Calu3 (cell line): Measurements from ENCODE around the gene RAPGEF1. TPM values are rescaled to one million over a fixed set of nuclear protein-coding genes. Genes with fewer than 3 reads are reported as not detected.

Experiments used
- BruUV-seq: library from RNA; stranded (reverse); fragments of 400-500 nt; replicated peaks from 2 replicates; lab custom pipeline; 2021; lab: Mats Ljungman, UMichigan
- CTCF ChIA-PET: fragments of 300-600 bp; sonication (Branson Sonifier 250); formaldehyde crosslinking; loops from one replicate; lab custom pipeline; 2022; ENCODE audit warnings: antibody characterized with exemption; lab: Charles Lee
- DNase-seq: peaks from one replicate; pipeline ENCODE4 v3.0.0; 2022
- H3K27ac Mint-ChIP-seq: one replicate; pipeline ENCODE4 v1.8.0; 2022; ENCODE audit warnings: mixed read lengths; ENCODE audit not compliant: unreplicated experiment
- H3K27me3 Mint-ChIP-seq: one replicate; pipeline ENCODE4 v1.8.0; 2022; ENCODE audit warnings: mixed read lengths; ENCODE audit not compliant: unreplicated experiment
- H3K36me3 Mint-ChIP-seq: one replicate; pipeline ENCODE4 v1.8.0; 2022; ENCODE audit warnings: mild to moderate bottlenecking, moderate library complexity, mixed read lengths; ENCODE audit not compliant: insufficient read depth, unreplicated experiment
- H3K4me1 Mint-ChIP-seq: one replicate; pipeline ENCODE4 v1.8.0; 2022; ENCODE audit warnings: mild to moderate bottlenecking, low read depth, mixed read lengths; ENCODE audit not compliant: unreplicated experiment
- H3K4me3 Mint-ChIP-seq: one replicate; pipeline ENCODE4 v1.8.0; 2022; ENCODE audit warnings: mild to moderate bottlenecking, low read depth, moderate library complexity, mixed read lengths; ENCODE audit not compliant: unreplicated experiment
- H3K9me3 Mint-ChIP-seq: one replicate; pipeline ENCODE4 v1.8.0; 2022; ENCODE audit warnings: low read depth, mixed read lengths; ENCODE audit not compliant: unreplicated experiment
- intact Hi-C: fragments of 100-400 bp; cut with micrococcal nuclease; formaldehyde crosslinking; loops from one replicate; pipeline ENCODE4 v1.10.0; 2022; ENCODE audit not compliant: unreplicated experiment
- total RNA-seq: library from RNA; stranded (reverse); gene quantifications from 2 replicates; pipeline ENCODE4 v1.2.3, GENCODE V29; 2022
- TF ChIP-seq, protein P1 (sequence below): fragments of 200-600 bp; IDR thresholded peaks from one replicate; pipeline ENCODE4 v1.8.0; 2022; ENCODE audit warnings: antibody characterized with exemption; ENCODE audit not compliant: unreplicated experiment

The RAPGEF1 gene
- total RNA-seq, 1 experiment from 2014 or later: 32.5 TPM

- H3K4me3 Mint-ChIP-seq: no peak overlapping the region
- DNase-seq: no peak
- H3K36me3 Mint-ChIP-seq: peaks cover 11% of the 10 kb centered on the region
- H3K9me3 Mint-ChIP-seq: no peaks in the 10 kb centered on the region
- no peak overlapping the region for H3K27ac Mint-ChIP-seq
- no TSS peak for BruUV-seq
- intact Hi-C loops: no loop called here
- H3K27me3 Mint-ChIP-seq: no peaks in the 10 kb centered on the region
- CTCF ChIA-PET: no interaction called here
- H3K4me1 Mint-ChIP-seq: peaks cover 7% of the 10 kb centered on the region
- TF ChIP-seq, protein P1, sequence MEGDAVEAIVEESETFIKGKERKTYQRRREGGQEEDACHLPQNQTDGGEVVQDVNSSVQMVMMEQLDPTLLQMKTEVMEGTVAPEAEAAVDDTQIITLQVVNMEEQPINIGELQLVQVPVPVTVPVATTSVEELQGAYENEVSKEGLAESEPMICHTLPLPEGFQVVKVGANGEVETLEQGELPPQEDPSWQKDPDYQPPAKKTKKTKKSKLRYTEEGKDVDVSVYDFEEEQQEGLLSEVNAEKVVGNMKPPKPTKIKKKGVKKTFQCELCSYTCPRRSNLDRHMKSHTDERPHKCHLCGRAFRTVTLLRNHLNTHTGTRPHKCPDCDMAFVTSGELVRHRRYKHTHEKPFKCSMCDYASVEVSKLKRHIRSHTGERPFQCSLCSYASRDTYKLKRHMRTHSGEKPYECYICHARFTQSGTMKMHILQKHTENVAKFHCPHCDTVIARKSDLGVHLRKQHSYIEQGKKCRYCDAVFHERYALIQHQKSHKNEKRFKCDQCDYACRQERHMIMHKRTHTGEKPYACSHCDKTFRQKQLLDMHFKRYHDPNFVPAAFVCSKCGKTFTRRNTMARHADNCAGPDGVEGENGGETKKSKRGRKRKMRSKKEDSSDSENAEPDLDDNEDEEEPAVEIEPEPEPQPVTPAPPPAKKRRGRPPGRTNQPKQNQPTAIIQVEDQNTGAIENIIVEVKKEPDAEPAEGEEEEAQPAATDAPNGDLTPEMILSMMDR: no peak
Observed at GRCh38 chr9:131631306-131631705, 108.6 kb downstream of the RAPGEF1 start.

GRCh38 chr9:131630205-131630831 lies 109.6 kb downstream of the RAPGEF1 start:
- H3K9me3 Mint-ChIP-seq: no peaks in the 10 kb centered on the region
- TF ChIP-seq, protein P1: no peak
- CTCF ChIA-PET: no interaction called here
- H3K4me1 Mint-ChIP-seq: no peaks in the 10 kb centered on the region
- no peak overlapping the region for H3K4me3 Mint-ChIP-seq
- no peak overlapping the region for H3K27ac Mint-ChIP-seq
- H3K36me3 Mint-ChIP-seq: peaks cover 11% of the 10 kb centered on the region
- no peaks in the 10 kb centered on the region for H3K27me3 Mint-ChIP-seq
- no TSS peak for BruUV-seq
- no peak for DNase-seq
- intact Hi-C loops: no loop called here

- Mint-ChIP-seq H3K27me3 (no peaks in the 10 kb centered on the region), H3K9me3 (no peaks in the 10 kb centered on the region), H3K27ac (no peak overlapping the region), H3K36me3 (peaks cover 11% of the 10 kb centered on the region), H3K4me1 (no peaks in the 10 kb centered on the region), H3K4me3 (no peak overlapping the region)
- TF ChIP-seq, protein P1: no peak
- BruUV-seq: no TSS peak
- intact Hi-C loops: no loop called here
- no peak for DNase-seq
- CTCF ChIA-PET: no interaction called here
Observed at GRCh38 chr9:131629825-131630204, 110.1 kb downstream of the RAPGEF1 start.

GRCh38 chr9:131629226-131629500 lies 110.7 kb downstream of the RAPGEF1 start:
- Mint-ChIP-seq H3K9me3 (no peaks in the 10 kb centered on the region), H3K27me3 (no peaks in the 10 kb centered on the region), H3K27ac (no peak overlapping the region), H3K4me1 (no peaks in the 10 kb centered on the region), H3K4me3 (no peak overlapping the region), H3K36me3 (peaks cover 11% of the 10 kb centered on the region)
- CTCF ChIA-PET: interaction anchor here (0.6 kb wide), 1 partner anchor 25 kb away, joined by 4 read pairs; no protein-coding TSS in a partner anchor
- intact Hi-C loops: no loop called here
- TF ChIP-seq, protein P1: no peak
- BruUV-seq: no TSS peak
- DNase-seq: no peak
